ENCODE results near the gene CLDN10.
A peak's percentile ranks its signal among the peaks of the same experiment; 100 is the strongest.
"Not testable (repeated sequence)": the region's sequence is repeated elsewhere in the genome, so short reads cannot be mapped to it uniquely, and the experiment has no call there.

The CLDN10 gene, protein sequence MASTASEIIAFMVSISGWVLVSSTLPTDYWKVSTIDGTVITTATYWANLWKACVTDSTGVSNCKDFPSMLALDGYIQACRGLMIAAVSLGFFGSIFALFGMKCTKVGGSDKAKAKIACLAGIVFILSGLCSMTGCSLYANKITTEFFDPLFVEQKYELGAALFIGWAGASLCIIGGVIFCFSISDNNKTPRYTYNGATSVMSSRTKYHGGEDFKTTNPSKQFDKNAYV

DNA sequence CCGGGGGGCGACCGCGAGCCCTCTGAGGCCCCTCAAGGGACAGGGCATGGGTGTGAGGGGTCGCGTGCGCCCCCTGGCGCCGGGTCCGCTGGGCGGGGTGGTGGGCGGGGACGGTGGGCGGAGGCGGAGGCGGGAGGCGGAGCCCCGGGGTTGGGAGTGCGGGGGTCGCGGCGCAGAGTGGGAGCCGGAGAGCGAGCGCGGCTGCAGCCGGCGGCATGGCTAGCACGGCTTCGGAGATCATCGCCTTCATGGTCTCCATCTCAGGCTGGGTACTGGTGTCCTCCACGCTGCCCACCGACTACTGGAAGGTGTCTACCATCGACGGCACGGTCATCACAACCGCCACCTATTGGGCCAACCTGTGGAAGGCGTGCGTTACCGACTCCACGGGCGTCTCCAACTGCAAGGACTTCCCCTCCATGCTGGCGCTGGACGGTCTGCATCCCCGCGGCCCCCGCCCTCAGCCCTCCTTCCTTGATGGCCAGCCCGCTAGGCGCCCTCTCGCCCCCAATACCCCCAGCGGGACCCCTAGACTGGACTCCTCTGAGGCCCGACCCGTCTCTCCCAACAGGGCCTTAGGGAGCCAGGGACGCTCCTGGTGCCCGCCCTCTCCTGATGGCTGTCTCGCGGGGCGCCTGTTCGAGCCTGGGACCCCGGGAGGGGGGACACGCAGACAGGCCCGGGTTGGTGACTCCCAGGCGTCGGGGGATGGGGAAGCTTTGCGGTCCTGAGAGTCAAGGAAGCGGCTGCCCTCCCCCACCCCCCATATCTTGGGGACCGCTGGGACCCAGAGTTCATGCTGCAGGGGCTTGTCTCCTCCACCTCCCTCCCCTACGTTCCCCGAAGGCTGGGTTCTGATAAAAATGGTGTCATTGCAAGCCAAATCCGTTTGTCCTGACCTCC lies at the start of gene CLDN10:
CLDN10 (plus strand) TSS at position 182 of the 903 bp plus-strand sequence; CDS start at position 216, 34 bp downstream.
- DNase-seq (ENCODE audit: low read depth), result no peak

DNA sequence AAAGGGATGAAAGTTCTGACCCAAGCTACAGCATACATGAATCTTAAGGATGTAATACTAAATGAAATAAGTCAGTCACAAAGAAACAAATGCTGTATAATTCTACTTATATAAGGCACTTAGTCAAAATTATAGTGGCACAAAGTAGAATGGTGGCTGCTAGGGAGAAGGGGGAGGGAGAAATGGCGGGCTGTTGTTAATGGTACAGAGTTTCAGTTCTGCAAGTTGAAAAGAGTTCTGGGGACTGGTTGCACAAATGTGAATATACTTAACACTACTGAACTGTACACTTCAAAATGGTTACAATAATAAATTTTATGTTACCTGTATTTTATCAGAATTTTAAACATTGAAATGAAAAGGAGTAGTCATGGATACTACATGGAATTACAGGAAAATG lies 48.9 kb upstream of the CLDN10 start:
- no peak for DNase-seq (ENCODE audit: low read depth)

DNA sequence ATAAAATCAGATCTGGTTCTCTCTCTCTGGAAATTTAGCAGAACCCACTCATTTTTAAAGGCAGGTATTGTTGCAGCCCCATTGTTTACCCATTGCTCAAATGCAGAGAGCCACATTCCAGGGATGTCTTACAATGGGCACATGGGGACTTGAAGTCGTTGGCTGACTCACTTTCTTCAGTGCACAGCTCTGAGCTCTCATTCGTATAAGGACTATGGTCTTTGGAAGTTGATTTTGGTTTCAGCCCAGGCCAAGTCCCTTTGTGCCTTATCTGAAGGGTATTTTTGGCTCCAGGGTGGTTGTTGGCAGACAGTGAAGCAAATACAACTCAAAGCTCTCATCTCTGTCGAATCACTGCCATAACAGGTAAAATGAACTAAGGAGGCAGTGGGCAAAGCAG lies 47.3 kb upstream of the CLDN10 start:
- DNase-seq (ENCODE audit: low read depth), result no peak

DNA sequence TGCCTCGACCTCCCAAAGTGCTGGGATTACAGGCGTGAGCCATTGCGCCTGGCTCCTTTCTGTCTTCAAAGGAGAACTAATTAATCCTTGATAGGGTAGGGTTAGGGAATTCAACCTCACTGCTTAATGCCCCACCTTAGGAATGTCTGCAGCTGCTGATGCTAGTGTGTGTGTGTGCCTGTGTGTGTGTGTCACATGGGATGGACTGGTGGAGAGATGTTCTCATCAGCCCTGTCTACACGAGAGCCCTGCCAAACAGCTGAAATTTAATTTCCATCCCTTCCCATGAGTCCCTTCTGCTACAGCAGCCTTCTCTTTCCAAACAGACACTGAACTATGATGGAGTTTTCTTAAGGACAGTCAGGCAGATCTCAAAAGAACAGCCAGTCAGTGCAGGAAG lies 46.5 kb upstream of the CLDN10 start:
- DNase-seq (ENCODE audit: low read depth), result no peak

DNA sequence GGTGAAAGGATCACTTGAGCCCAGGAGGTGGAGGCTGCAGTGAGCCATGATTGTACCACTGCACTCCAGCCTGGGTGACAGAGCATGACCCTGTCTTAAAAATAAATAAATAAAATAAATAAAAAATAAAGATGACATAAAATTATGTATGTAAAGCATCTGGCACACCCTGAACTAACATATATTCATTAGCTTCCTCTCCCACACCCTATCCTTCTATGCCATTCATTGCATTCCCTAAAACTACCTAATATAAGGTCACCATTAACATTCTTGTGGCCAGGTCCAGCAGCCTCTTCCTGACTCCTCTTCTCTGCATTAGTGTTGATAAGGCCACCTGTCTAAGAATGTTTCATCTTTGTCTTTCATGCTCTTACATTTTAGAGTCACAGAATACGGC lies 44.5 kb upstream of the CLDN10 start:
- DNase-seq (ENCODE audit: low read depth), result no peak

DNA sequence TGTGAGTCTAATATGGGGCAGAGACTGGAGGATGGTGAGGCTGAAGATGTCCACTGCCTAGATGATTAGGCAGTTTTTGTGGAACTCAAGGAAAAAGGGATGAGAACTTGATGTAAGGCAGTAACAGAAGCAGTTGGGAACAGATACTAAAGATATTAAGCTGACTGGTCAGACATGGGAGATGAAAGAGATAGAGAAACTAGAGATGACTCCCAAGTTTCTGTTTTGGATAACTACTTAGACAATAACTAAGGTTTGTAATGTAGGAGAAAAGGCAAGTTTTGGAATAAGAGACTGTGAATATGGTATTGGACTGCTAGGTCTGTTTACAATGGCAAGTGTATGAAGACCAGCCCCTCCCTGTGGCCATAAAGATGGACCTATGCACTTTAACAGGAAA lies 43.5 kb upstream of the CLDN10 start:
- DNase-seq (ENCODE audit: low read depth), result no peak

DNA sequence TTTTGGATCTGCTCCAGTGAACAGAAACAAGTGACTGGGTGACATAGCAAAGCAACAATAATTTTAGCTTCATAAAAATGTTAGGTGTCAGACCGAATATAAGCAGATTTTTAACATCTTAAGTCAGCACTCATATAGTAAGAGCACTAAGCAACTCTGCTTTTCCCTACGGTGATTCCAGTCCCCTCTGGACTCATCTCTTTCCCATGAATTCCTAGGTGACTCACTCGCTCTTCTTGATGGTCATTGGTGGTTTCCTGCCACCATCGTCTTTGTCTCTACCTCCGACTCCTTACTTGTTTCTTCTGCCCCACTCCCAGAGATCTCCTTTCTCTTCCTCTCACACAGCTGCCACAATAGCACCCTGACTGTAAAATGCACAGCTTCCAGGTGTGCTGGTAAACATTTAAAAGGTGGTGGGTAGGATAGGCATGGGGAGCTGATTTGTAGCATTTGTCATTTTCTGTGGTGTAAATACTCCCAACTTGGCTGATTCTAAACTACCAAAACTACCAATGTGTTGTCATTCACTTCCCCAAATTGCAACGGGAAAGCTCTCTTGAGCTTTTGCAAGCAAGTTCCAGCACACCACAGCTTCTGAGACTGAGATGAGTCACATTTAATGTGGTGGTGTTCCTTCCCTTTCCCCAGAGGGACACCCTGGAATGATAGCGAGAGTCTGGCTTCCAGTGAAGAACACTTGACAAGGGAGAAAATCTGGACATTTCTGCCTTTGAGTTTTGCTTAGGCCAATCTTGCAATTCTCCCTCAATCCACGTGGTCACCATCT lies 42.8 kb upstream of the CLDN10 start:
- no peak for DNase-seq (ENCODE audit: low read depth)

DNA sequence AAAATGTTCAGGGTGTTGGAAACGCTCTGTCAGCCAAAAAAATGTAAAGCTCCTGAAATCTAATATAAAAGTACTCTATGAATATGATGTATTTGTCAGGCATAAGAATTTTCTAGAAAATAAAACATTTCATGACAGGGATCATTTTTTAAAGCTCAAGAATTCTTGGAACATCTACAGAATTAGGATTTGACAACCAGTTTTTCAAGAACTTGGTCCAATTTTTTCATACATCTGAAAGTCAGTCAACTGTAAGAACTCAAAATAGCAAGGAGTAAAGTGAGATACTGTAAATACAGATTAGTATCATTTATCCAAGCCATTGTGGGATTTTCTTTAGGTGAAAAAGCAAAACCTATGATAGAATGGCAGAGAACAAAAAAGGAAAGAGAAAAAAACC lies 41.6 kb upstream of the CLDN10 start:
- no peak for DNase-seq (ENCODE audit: low read depth)

DNA sequence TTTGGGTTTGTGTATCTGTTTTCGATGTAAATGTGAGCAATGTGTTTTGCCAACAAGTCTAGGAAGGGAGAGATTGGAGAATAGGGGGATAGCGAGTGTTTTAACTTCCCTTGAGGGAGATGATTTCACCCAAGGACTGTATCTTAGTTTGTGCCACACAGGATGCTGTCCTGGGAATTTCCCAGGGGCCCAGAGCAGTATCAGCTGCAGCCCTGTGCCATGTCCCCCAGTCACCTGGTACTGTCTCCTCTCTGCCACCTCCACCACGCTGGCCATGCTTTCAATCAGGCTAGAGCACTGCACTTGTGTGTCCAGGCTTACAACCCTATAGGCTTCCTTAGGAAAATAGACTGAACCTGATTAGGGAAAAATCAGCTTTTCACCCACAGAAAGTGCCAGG lies 40.1 kb upstream of the CLDN10 start:
- DNase-seq (ENCODE audit: low read depth), result no peak

DNA sequence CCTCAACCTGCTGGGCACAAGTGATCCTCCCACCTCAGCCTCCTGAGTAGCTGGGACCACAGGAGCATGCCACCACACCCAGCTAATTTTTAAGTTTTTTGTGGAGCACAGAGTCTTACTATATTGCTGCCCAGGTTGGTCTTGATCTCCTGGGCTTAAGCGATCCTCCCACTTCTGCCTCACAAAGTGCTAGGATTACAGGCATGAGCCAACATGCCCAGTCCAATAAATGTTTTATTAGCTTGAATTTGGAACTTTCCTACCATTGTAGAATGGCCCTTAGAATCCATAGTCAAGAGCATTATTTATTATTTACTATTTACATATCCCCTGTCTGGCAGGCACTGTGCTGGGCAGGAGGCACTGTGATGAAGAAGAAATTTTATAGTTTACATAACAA lies 39.6 kb upstream of the CLDN10 start:
- DNase-seq (ENCODE audit: low read depth), result no peak

DNA sequence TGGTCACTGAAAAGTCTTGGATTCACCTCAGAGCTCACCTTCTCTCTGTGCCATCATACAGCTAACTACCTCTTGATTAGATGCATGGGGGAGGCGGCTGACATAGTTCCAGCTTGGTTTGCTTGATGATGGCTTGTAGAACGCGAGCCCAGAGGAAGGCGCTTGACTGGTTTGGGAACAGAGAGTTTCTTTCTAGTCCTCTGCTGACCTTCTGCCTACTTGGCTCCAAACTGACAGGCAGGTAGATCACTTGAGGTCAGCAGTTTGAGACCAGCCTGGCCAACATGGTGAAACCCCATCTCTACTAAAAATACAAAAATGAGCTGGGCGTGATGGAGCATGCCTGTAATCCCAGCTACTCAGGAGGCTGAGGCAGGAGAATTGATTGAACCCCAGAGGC lies 36.9 kb upstream of the CLDN10 start:
- not testable (repeated sequence) for DNase-seq (ENCODE audit: low read depth)

DNA sequence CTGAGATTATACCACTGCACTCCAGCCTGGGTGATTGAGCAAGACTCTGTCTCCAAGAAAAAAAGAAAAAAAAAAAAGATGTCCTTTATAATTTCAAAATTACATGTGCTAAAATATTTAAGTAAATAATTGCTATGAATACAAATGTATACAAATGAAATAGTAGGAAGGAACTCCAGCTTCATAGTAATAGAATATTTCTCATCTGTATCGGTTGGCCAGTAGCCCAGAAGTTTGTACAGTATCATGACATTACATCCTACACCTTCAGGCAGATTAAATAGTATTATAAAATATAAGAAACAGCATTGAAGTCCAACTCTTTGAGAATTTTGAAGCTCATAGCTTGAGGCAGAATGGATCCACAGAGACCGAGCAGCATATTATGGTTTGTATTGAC lies 36.5 kb upstream of the CLDN10 start:
- no peak for DNase-seq (ENCODE audit: low read depth)

DNA sequence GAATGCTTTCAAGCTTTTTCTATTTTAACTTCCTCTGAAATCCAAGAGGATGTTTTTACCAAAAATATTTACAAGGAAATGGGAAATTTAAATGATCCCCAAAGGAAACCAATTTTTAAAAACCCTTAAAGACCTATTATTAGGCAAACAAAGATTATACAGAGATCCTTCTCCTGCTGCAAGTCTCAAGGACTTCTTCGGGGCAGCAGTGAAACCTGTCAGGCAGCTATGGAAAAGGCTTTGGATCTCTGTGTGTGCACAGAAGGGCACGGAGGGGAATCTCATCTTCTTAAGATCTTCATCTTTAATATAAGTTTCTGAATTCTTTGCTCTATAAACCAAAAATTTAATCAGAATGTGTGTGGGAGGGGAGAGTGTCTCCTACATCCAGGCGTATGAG lies 36.0 kb upstream of the CLDN10 start:
- no peak for DNase-seq (ENCODE audit: low read depth)

DNA sequence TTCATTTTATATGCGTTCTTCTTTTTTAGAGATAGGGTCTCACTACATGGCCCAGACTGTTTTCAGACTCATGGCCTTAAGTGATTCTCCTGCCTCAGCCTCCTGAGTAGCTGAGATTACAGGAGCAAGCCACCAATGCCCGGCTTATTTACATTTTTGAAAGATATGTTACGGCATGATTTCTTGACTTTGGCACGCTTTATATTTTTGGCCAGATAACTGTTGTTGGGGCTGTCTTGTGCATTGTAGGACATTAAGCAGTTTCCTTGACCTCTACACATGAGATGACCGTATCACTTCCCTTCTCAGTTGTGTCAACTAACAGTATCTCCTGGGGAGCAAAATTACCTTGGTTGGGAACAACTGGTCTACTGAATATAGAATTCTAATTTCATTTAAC lies 28.9 kb upstream of the CLDN10 start:
- no peak for DNase-seq (ENCODE audit: low read depth)

DNA sequence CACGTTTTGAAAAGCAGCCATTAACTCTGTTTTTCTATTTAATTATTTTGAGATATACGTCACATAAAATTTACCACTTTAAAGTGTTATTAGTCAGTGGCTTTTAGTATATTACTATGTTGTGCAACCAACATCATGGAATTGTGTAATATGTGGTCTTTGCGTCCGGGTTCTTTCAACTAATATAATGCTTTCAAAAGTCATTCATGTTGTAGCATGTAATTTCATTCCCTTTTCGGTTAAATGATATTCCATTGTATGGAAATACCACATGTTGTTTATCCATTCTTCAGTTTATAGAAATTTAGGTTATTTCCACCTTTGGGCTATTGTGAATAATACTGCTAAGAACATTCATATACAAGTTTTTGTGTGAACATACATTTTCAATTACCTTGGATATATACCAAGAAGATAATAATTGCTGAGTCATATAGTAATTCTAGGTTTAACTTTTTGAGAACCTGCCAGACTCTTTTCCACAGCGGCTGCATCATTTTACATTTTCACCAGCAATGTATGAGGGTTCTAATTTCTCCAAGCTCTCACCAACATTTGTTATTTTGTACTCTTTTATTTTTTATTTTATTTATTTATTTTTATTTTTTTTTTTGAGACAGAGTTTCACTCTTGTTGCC lies 28.1 kb upstream of the CLDN10 start:
- no peak for DNase-seq (ENCODE audit: low read depth)

DNA sequence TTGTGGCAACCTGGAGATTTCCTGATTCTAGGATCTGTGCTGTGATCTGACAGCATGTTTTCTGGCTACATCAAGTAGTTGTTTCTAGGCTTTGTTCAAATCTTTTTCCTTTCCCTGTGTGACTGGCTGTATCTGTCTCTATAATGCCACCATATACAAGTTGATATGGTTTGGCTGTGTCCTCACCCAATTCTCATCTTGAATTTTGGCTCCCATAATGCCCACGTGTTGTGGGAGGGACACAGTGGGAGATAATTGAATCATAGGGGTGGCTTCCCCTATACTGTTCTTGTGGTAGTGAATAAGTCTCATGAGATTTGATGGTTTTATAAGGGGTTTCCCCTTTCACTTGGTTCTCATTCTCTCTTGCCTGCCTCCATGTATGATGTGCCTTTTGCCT lies 24.6 kb upstream of the CLDN10 start:
- DNase-seq (ENCODE audit: low read depth), result no peak

DNA sequence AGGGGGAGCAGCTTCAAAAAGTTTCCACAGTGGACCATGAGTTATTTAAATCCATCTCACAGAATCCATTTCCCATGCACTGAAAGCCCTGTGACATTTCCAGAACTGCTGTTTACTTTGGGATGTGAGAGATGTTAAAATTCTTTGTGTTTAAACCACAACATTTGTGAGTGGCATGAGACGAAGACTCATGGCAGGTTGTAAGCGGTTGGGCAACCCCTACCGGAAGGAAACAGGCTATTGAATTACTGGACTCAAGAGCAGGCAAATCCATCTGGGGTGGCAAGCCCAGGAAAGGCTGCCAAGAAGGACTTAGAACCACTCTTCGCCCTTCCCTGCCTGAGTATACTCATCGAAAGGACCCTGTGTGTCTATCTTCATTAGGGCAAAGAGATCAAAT lies 22.3 kb upstream of the CLDN10 start:
- no peak for DNase-seq (ENCODE audit: low read depth)

DNA sequence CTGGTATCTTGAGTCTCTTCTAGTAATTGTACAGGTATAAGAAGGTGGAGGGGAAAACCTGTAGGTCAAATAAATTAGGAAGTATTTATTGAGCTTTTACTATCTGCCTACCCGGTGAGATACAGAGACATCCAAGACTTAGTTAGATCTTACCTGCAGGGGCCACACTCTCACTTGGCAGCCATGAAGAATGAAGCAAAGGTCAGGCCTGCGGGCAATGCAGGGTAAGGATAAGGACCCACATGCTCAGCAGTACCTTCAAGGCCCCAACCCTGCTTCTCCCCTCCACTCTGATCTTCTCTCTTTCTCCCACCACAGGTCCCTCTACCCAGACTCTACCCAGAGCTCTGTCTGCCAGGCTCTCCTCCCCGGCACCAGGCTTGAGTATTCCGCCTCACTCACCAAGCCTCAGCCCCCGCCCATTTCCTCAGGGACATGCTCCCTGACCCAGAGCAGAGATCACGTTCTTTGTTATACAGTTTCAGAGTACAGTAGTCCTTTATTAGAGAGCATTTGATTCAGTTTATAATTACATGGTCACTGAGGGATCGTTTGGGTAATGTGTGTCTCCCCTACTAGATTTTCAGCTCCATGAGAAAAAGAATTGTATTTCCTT lies 18.9 kb upstream of the CLDN10 start:
- DNase-seq (ENCODE audit: low read depth), result no peak

DNA sequence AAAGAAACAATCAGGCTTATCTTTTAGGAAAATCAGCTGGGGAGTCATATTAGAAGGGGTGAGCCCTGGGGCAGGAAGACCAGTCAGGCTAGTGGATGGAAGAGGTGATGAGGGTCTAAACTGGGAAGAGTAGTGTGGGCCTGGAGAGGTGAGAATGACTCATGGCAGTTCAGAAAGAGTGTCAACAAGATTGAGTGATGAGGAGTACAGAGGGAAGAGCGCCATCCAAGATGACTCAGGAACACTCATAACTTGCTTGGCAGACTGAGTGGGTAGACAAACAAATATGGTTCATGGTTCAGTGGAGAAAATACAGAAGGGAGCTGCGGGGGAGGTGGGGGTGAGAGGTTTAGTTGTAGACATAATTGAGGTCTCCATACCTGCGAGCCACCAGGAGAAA lies 17.3 kb upstream of the CLDN10 start:
- DNase-seq (ENCODE audit: low read depth), result peak; percentile 10

DNA sequence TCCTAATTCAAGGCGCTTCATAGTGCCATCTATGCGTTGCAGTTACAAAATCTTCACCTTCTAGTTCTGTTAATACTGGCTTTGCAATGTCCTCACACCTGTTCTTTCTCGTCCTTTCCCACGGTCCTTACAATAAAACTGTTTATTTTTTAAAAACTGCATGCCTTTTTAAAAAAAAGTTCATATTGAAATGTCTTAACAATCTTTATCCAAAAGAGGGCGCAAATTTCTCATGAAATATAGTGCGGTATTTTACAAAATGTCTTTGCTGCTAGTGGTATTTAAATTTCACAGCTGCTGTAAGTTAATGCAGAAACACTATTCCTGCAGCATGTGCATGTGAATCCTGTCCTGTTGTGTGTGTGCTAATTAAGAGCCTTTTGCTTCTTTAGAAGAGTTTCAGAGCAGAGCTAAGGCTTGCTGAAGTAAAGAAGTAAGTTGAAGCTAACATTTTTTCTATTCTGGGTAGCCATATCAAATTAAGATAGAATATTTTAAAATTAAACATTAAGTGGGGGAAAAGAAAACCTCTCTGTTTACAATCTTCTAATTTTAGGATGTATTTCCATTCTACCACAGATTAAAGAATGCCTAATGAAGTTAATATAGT lies 15.8 kb upstream of the CLDN10 start:
- no peak for DNase-seq (ENCODE audit: low read depth)

DNA sequence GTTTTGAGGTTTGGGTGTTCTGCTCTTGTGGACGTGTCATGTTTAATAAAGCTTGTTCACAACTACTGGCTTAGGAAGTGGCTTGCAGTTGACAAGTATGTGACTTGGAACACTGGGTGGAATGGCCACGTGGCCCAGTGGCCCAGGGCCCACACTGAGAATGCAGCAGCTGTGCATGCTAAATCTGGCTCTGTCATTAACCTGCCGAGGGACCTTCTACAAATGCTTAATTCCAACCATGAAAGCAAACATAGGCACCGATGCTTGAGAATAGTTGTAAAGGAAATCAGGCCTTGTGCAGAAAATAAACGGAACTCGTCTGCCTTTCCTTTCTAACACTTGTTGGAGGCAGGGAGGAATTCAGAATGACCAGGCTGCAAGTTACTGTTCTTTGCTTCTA lies 11.6 kb upstream of the CLDN10 start:
- no peak for DNase-seq (ENCODE audit: low read depth)

DNA sequence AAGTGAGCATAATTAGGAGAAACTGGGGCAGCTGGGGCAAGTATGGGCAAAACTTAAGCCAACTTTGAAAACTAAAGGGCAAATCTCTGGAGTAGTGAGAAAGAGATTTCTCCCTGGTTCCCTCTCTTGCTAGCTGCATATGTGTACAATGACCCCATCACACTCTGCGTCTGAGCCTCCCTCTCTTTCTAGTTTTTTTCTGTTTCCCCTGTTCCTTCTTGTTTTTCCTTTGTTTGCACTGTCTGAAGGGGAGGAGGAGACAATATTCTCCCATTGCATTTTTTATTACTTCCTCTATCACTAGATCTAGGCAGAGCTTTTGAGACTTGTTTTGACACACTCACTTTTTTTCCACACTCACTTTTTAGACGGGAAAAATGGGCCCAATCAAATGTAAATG lies 11.2 kb upstream of the CLDN10 start:
- no peak for DNase-seq (ENCODE audit: low read depth)

Measured in GM04503 (cell line).